GM21381 (cell line): Measurements from ENCODE around the gene L3MBTL4.

ENCODE experiments used
- ATAC-seq: cut with Tn5 transposase; IDR thresholded peaks from one replicate; pipeline ENCODE4 v1.9.1; 2021; ENCODE audit warnings: mild to moderate bottlenecking, moderate library complexity; ENCODE audit not compliant: unreplicated experiment

L3MBTL4 gene

DNA sequence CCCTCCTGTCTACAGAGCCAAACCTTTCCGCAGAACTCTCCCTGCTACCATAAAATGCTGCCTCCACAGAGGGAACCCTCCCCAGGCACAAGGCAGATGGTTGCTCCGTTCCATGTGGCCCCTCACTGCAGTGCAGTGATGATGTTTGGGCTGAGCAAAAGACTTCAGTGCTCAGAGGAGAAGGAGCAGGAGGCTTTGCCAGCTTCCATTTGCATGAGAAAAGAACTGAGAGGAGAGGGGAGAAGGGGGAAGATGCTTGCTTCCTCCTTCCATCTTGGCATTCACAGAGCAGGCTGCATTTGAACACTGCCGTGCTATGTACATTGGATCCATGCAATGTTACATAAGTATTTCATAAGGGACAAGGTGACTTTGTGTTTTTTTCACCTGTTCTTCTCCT is 472.8 kb downstream of the L3MBTL4 start:
- ATAC-seq = no peak

DNA sequence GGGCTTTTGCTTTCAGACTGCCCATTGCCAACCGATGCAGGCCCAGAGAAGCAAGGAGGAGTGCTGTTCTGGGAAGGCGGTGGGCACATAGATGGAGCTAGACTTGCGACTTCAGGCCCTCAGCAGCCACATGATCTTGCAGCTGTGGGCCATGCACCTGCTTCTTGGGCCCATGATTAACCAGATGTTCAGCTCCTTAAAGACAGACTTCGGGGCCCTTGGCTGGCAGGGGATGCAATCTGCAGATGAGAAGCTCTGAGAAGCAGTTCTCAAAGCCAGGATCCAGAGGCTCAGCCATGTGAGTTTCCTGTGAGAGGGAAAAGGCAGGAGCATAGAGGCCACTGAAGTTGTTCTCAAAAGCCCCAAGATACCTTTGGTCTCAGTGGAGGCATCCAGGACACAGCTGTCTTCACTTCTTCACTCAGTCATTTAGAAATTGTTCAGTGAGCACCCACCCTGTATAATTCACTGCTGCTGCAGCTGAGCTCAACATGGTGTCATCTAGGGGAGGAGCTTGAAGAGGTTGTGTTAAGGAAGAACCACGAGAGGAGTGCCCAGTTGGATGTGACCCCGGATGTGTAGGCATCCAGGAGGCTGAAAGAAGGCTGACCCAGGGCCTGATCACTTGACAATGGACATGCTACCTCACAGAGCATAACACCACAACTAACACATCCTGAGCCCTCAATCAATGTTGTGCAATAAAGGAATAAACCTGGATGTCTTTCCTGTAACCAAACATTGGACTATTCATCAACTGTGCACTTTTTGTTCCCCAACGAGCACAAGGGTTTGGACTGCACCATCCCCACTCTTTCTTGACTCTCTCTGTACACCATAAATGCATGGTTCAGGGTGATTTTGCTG is 474.7 kb downstream of the L3MBTL4 start:
- no peak for ATAC-seq

- no peak for ATAC-seq
These were observed 476.9 kb downstream of the L3MBTL4 start for GRCh38 chr18:5937795-5938194.

DNA sequence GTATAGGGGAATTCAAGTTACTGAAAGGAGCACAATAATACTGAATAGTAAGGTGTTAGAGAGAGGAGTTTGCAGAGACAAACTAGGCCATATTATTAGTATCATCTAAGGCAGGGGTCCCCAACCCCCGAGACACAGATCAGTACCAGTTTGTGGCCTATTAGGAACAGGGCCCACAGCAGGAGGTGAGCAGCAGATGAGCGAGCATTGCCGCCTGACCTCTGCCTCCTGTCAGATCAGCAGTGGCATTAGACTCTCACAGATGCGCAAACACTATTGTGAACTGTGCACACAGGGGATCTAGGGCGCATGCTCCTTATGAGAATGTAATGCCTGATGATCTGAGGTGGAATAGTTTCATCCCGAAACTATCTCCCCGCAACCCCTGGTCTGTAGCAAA is 477.6 kb downstream of the L3MBTL4 start:
- no peak for ATAC-seq

GRCh38 chr18:5930789-5931188 is 483.9 kb downstream of the L3MBTL4 start:
- ATAC-seq = no peak

DNA sequence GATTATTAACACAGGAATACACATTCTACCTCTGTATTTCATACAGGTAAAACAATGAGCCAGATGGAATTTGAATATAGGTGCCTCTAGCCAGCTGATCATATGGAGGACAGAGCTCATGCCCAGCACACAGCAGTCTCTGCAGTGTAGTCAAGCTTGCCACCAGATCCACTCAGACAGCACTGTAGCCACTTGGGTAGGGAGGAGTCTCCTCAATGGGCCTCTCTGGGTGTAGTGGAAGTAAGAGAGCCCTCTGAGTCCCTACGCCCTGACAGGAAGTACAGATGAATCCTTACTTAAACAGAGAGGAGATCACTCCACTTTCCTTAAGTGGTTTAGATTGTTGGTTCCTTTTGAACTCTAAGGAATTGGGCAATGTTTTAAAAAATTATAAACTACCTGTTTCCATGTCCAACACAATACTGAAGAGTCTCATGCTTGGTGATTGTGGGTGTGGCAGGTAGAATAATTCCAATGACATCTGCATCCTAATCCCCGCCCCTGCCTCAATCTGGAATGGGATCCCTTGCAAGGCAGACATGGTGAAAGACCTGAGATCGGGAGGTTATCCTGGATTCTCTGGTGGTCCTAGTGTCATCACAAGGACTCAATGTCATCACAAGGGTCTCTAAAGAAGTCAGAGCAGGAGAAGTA is 496.4 kb downstream of the L3MBTL4 start:
- no peak for ATAC-seq

GRCh38 chr18:5914951-5915350 is 499.8 kb downstream of the L3MBTL4 start:
- ATAC-seq = no peak

- ATAC-seq = no peak
These were observed 500.7 kb downstream of the L3MBTL4 start for GRCh38 chr18:5914016-5914415.

- ATAC-seq = no peak
These were observed 502.1 kb downstream of the L3MBTL4 start for GRCh38 chr18:5912566-5912965.

- ATAC-seq = no peak
These were observed 505.6 kb downstream of the L3MBTL4 start for GRCh38 chr18:5909125-5909524.
